Activated CD8-positive, alpha-beta T cell treated with anti-CD3 and anti-CD28 coated beads, Interleukin-2, amount 10 ng/mL, durations not matched to agents 7 days and 5 days (primary cell): ENCODE results near the gene FLOT2. TPM values are rescaled to one million over a fixed set of nuclear protein-coding genes. Genes with fewer than 3 reads are reported as not detected.
A peak's percentile ranks its signal among the peaks of the same experiment; 100 is the strongest.

ENCODE experiments used
- ATAC-seq: fragments of 150-1000 bp; cut with Tn5 transposase; one replicate; pipeline ENCODE4 v1.10.0; 2021; ENCODE audit warnings: moderate library complexity
- CTCF ChIA-PET: fragments of 350-600 bp; sonication (Branson Sonifier 250); formaldehyde crosslinking; loops from one replicate; lab custom pipeline; 2021; ENCODE audit warnings: antibody characterized with exemption; lab: Charles Lee
- POLR2A ChIA-PET: fragments of 350-600 bp; sonication (Branson Sonifier 250); formaldehyde crosslinking; loops from one replicate; lab custom pipeline; 2021; ENCODE audit warnings: antibody characterized with exemption; lab: Charles Lee
- DNase-seq: peaks from one replicate; pipeline ENCODE4 v3.0.0-alpha.2; 2020
- H3K27ac Mint-ChIP-seq: one replicate; pipeline ENCODE4 v1.8.0; 2021; ENCODE audit warnings: mild to moderate bottlenecking, mixed read lengths
- H3K27me3 Mint-ChIP-seq: one replicate; pipeline ENCODE4 v1.8.0; 2021; ENCODE audit warnings: low read depth, mixed read lengths
- H3K36me3 Mint-ChIP-seq: one replicate; pipeline ENCODE4 v1.8.0; 2021; ENCODE audit warnings: low read depth, mixed read lengths
- H3K4me1 Mint-ChIP-seq: one replicate; pipeline ENCODE4 v1.8.0; 2021; ENCODE audit warnings: low read depth, mixed read lengths
- H3K4me3 Mint-ChIP-seq: one replicate; pipeline ENCODE4 v1.8.0; 2021; ENCODE audit warnings: mild to moderate bottlenecking, mixed read lengths
- H3K9me3 Mint-ChIP-seq: one replicate; pipeline ENCODE4 v1.8.0; 2022; ENCODE audit warnings: mixed read lengths; ENCODE audit not compliant: insufficient read depth
- total RNA-seq, 2 experiments: library from RNA; stranded (reverse); gene quantifications; one replicate each; pipeline ENCODE4 v1.2.3, GENCODE V29; 2021

FLOT2 gene
- total RNA-seq, 2 experiments from 2014 or later = 197 to 198 TPM

DNA sequence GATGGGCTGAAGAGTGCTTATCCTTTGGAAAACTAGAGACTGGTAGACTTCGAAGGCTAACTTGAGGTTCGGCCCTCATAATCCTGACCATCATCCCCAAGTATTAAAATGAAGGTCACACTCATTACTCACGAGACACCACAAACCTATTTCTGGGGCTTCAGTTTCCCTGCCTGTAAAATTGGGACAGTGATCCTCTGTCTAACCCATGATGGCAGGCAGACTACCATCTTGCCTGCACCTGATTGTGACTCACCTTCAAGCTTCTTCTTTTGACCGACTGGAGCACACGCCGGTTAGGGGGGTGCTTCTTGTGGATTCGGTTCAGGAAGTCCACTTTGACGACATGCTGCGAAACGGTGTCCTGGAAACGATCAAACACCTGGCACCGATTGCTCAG, 19.5 kb upstream of the FLOT2 start:
- CTCF ChIA-PET = interaction anchor here (0.6 to 6.0 kb wide), 17 partner anchors 9 to 285 kb away, joined by 3 to 36 read pairs (median 4); partner anchors contain the start of genes DHRS13, FAM222B, PHF12 and TLCD1
- Mint-ChIP-seq H3K27ac (peak overlapping the region; percentile 6), H3K9me3 (no peaks in the 10 kb centered on the region), H3K27me3 (no peaks in the 10 kb centered on the region), H3K36me3 (peaks cover 84% of the 10 kb centered on the region), H3K4me1 (no peaks in the 10 kb centered on the region), H3K4me3 (no peak overlapping the region)
- ATAC-seq = no peak
- POLR2A ChIA-PET = interaction anchor here (0.6 kb wide), 1 partner anchor 90 kb away, joined by 3 read pairs; no protein-coding TSS in a partner anchor
- no peak for DNase-seq

DNA sequence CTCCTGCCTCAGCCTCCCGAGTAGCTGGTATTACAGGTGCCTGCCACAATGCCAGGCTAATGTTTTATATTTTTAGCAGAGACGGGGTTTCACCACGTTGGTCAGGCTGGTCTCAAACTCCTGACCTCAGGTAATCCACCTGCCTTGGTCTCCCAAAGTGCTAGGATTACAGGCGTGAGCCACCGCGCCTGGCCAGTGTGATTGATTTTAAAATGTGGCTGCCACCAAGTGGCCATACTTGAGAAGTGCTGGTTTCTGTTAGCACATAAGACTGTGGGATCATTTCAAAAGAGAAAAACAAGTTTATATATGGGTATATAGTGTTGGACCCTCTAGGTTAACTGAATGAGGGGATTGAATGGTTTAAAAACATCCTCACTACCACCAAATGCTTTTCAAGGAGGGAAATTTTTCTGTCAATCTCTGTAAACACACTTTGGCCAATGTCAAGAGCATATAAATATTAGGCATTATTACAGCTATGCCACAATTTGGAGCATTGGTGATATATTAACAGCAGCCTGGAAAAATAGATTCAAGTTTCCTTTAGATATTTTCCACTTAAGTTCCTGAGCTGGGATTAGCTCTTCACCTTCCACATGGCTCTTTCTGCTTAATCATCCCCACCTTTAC, 18.9 kb upstream of the FLOT2 start:
- ChIA-PET CTCF (interaction anchor here (0.6 to 6.0 kb wide), 18 partner anchors 8 to 284 kb away, joined by 3 to 36 read pairs (median 4); partner anchors contain the start of genes DHRS13, FAM222B, PHF12 and TLCD1), POLR2A (no interaction called here)
- H3K4me3 Mint-ChIP-seq = no peak overlapping the region
- H3K9me3 Mint-ChIP-seq = no peaks in the 10 kb centered on the region
- no peaks in the 10 kb centered on the region for H3K27me3 Mint-ChIP-seq
- no peaks in the 10 kb centered on the region for H3K4me1 Mint-ChIP-seq
- no peak overlapping the region for H3K27ac Mint-ChIP-seq
- DNase-seq (peak; percentile 54), ATAC-seq (peak; percentile 74)
- H3K36me3 Mint-ChIP-seq = peaks cover 84% of the 10 kb centered on the region

DNA sequence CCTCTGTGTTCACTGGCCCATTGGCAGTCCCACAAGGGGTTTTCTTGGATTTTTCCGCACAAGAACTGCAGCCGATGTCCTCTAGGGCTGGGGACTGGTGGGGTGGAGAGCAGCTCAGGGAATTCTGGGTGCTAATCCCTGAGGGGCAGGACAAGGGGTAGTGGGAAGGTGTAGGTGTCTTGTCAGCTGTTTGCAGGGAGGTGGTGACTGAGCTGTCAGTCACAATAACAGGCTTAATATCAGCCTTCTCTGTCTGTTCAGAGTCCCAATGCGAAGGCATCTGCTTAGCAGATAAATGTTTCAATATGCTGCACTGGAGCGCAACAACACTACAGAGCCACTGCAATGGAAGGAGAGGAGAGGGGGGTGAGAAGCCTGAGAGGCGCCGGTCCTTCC, 15.4 kb upstream of the FLOT2 start:
- Mint-ChIP-seq H3K27me3 (no peaks in the 10 kb centered on the region), H3K4me3 (no peak overlapping the region), H3K4me1 (no peaks in the 10 kb centered on the region), H3K36me3 (peaks cover 80% of the 10 kb centered on the region), H3K27ac (peak overlapping the region; percentile 18), H3K9me3 (no peaks in the 10 kb centered on the region)
- ATAC-seq = no peak
- ChIA-PET CTCF (interaction anchor here (1.2 to 2.4 kb wide), 8 partner anchors 11 to 186 kb away, joined by 4 to 11 read pairs (median 6); partner anchors contain the start of gene FLOT2), POLR2A (interaction anchor here (0.6 kb wide), 1 partner anchor 57 kb away, joined by 4 read pairs; no protein-coding TSS in a partner anchor)
- DNase-seq = no peak

- Mint-ChIP-seq H3K4me1 (no peaks in the 10 kb centered on the region), H3K27ac (no peak overlapping the region), H3K27me3 (no peaks in the 10 kb centered on the region), H3K9me3 (no peaks in the 10 kb centered on the region), H3K36me3 (peaks cover 80% of the 10 kb centered on the region), H3K4me3 (no peak overlapping the region)
- CTCF ChIA-PET = interaction anchor here (0.9 to 2.4 kb wide), 10 partner anchors 11 to 187 kb away, joined by 3 to 11 read pairs (median 4); partner anchors contain the start of gene FLOT2
- POLR2A ChIA-PET = interaction anchor here (0.6 kb wide), 1 partner anchor 57 kb away, joined by 4 read pairs; no protein-coding TSS in a partner anchor
- ATAC-seq (no peak), DNase-seq (no peak)
These were observed 14.9 kb upstream of the FLOT2 start for GRCh38 chr17:28912281-28912937.

DNA sequence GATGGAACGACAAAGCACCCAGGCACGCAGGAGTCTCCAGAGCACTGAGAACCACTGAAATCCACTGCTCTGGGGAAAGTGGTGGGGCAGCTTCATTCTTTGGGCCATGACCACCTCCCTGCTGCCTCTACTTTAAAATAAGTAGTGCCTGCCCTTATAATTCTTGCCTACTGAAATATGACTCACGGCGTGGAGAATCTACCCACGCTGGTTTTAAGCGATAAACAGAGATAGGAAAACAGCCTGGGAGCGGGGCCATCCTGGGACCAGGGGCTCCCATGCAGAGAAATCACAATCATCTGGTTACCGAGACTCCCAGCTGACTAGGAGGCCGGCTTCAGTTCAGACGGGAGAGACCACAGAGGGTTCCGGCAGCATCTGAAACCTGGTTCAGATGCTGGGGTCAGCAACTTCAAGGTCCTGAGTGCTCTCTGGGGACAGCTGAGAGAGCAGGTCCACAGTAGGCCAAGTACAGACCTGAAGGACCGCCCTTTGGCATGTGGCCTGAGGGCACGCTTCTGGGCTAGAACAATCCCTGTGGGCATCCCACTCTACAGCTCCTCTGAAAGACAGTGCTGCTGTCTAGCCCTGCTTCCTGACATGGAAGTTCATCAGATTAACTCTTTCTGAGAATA, 14.0 kb upstream of the FLOT2 start:
- no peak overlapping the region for H3K27ac Mint-ChIP-seq
- H3K9me3 Mint-ChIP-seq = no peaks in the 10 kb centered on the region
- H3K4me3 Mint-ChIP-seq = no peak overlapping the region
- no peak for ATAC-seq
- no peaks in the 10 kb centered on the region for H3K4me1 Mint-ChIP-seq
- no peak for DNase-seq
- H3K36me3 Mint-ChIP-seq = peaks cover 81% of the 10 kb centered on the region
- ChIA-PET POLR2A (no interaction called here), CTCF (interaction anchor here (0.9 to 5.5 kb wide), 11 partner anchors 10 to 186 kb away, joined by 3 to 44 read pairs (median 8); partner anchors contain the start of gene FLOT2)
- no peaks in the 10 kb centered on the region for H3K27me3 Mint-ChIP-seq

GRCh38 chr17:28910534-28910933, 13.0 kb upstream of the FLOT2 start:
- Mint-ChIP-seq H3K36me3 (peaks cover 74% of the 10 kb centered on the region), H3K27ac (no peak overlapping the region), H3K9me3 (no peaks in the 10 kb centered on the region), H3K27me3 (no peaks in the 10 kb centered on the region), H3K4me3 (no peak overlapping the region), H3K4me1 (no peaks in the 10 kb centered on the region)
- CTCF ChIA-PET = interaction anchor here (0.7 to 5.5 kb wide), 9 partner anchors 8 to 183 kb away, joined by 3 to 44 read pairs (median 5); partner anchors contain the start of genes PHF12 and TLCD1
- DNase-seq (no peak), ATAC-seq (no peak)
- POLR2A ChIA-PET = interaction anchor here (1.2 kb wide), 1 partner anchor 9 kb away, joined by 3 read pairs; no protein-coding TSS in a partner anchor

GRCh38 chr17:28908640-28909167, 11.2 kb upstream of the FLOT2 start:
- H3K9me3 Mint-ChIP-seq = no peaks in the 10 kb centered on the region
- POLR2A ChIA-PET = no interaction called here
- H3K27ac Mint-ChIP-seq = no peak overlapping the region
- H3K36me3 Mint-ChIP-seq = peaks cover 64% of the 10 kb centered on the region
- H3K27me3 Mint-ChIP-seq = no peaks in the 10 kb centered on the region
- H3K4me1 Mint-ChIP-seq = no peaks in the 10 kb centered on the region
- no peak for DNase-seq
- no peak for ATAC-seq
- no peak overlapping the region for H3K4me3 Mint-ChIP-seq
- CTCF ChIA-PET = interaction anchor here (1.0 to 5.5 kb wide), 12 partner anchors 8 to 209 kb away, joined by 3 to 44 read pairs (median 4); partner anchors contain the start of gene TLCD1

- ChIA-PET CTCF (interaction anchor here (0.8 to 5.5 kb wide), 10 partner anchors 9 to 181 kb away, joined by 3 to 44 read pairs (median 4); partner anchors contain the start of genes FLOT2 and TLCD1), POLR2A (interaction anchor here (0.6 kb wide), 1 partner anchor 123 kb away, joined by 3 read pairs; no protein-coding TSS in a partner anchor)
- no peak overlapping the region for H3K27ac Mint-ChIP-seq
- no peaks in the 10 kb centered on the region for H3K27me3 Mint-ChIP-seq
- DNase-seq (no peak), ATAC-seq (no peak)
- peaks cover 56% of the 10 kb centered on the region for H3K36me3 Mint-ChIP-seq
- no peak overlapping the region for H3K4me3 Mint-ChIP-seq
- H3K4me1 Mint-ChIP-seq = peaks cover 7% of the 10 kb centered on the region
- H3K9me3 Mint-ChIP-seq = no peaks in the 10 kb centered on the region
These were observed 10.4 kb upstream of the FLOT2 start for GRCh38 chr17:28907709-28908475.

DNA sequence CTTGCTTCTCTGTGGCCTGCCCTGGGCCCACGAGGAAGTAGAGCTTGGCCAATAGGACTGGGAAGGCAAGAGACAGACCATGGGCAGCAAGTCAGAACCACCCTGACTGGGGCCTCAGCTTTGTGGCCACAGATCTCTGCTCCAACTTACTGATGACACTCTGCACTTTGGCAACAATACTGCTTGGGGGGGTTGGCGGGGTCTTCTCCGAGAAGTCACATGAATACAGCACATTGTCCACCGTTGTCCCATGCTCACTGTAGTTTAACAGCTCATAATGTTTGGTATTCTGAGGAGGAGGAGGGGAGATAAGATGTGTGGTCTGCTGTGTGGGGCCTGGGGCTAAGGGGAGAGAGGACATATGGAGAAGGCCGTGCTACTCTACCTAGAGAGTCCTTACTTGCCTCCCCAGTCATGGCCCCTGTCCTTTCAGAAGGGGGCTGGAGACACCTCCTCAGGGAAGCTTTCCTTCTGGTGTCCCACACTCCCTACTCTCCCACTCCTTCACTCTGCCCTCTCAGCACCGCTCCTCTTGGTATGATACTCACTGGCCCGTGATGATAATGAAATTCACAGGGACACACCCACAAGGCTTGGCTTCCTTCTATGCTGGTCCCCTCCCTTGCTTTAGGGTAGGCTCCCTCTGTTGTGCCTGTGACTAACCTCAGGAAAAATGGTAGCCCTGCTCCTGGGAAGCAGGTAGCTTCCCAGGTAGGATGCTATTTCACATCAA, 9.3 kb upstream of the FLOT2 start:
- H3K4me3 Mint-ChIP-seq = no peak overlapping the region
- peaks cover 50% of the 10 kb centered on the region for H3K36me3 Mint-ChIP-seq
- no peak for ATAC-seq
- POLR2A ChIA-PET = interaction anchor here (0.8 to 0.9 kb wide), 2 partner anchors 11 to 14 kb away, joined by 3 read pairs; no protein-coding TSS in a partner anchor
- no peaks in the 10 kb centered on the region for H3K27me3 Mint-ChIP-seq
- CTCF ChIA-PET = interaction anchor here (1.3 to 5.5 kb wide), 7 partner anchors 10 to 180 kb away, joined by 4 to 44 read pairs (median 5); partner anchors contain the start of gene TLCD1
- peak overlapping the region; percentile 40 for H3K27ac Mint-ChIP-seq
- H3K4me1 Mint-ChIP-seq = peaks cover 10% of the 10 kb centered on the region
- H3K9me3 Mint-ChIP-seq = no peaks in the 10 kb centered on the region
- DNase-seq = no peak

DNA sequence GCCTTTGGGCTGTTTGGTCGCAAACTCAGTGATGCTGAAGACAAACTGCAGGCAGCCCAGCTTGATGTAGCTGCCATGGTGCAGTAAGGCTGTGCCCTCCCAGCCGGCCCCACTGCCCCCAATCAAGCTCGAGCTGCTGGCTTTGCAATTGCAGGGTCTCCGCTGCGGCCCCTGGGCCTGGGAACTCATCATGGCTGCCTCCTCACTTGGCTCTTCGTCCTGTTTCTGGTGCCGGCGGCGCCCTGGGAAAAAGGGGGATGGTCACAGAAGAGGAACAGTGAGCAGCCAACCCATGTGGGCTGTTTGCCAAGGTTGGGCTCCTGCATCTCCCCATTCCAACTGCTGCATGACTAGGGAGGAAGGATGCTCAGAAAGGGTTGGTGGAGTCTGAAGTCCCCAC, 8.7 kb upstream of the FLOT2 start:
- no peak overlapping the region for H3K4me3 Mint-ChIP-seq
- H3K4me1 Mint-ChIP-seq = peaks cover 15% of the 10 kb centered on the region
- peak overlapping the region; percentile 40 for H3K27ac Mint-ChIP-seq
- peaks cover 50% of the 10 kb centered on the region for H3K36me3 Mint-ChIP-seq
- ChIA-PET CTCF (interaction anchor here (1.0 to 5.5 kb wide), 3 partner anchors 14 to 142 kb away, joined by 3 to 44 read pairs (median 4); no protein-coding TSS in a partner anchor), POLR2A (interaction anchor here (0.8 kb wide), 1 partner anchor 12 kb away, joined by 3 read pairs; no protein-coding TSS in a partner anchor)
- ATAC-seq = no peak
- no peaks in the 10 kb centered on the region for H3K9me3 Mint-ChIP-seq
- H3K27me3 Mint-ChIP-seq = no peaks in the 10 kb centered on the region
- DNase-seq = no peak
